ENCODE data around the gene GFI1. TPM values are rescaled to one million over a fixed set of nuclear protein-coding genes. Genes with fewer than 3 reads are reported as not detected.

GFI1 gene
- total and polyA plus RNA-seq, 2 experiments from 2014 or later = 0.21 TPM; not detected in 1

- no peak overlapping the region for H3K27ac Mint-ChIP-seq
- Histone ChIP-seq H3K4me2 (no peak overlapping the region), H2AFZ (no peak overlapping the region), H3K9me2 (ENCODE audit: insufficient read depth) (no peaks in the 10 kb centered on the region), H4K20me1 (replicated peaks; ENCODE audit: insufficient read depth) (no peaks in the 10 kb centered on the region), H3K27me3 (ENCODE audit: insufficient read depth) (no peaks in the 10 kb centered on the region), H3F3A (replicated peaks; ENCODE audit: low read depth) (no peaks in the 10 kb centered on the region), H3K4me3 (no peak overlapping the region), H3K79me2 (replicated peaks; ENCODE audit: insufficient read depth) (no peaks in the 10 kb centered on the region), H3K36me3 (ENCODE audit: insufficient read depth) (no peaks in the 10 kb centered on the region; the same call in 1 of the 2 replicates), H3K27ac (ENCODE audit: low read depth) (no peak overlapping the region), H3K4me1 (ENCODE audit: insufficient read depth) (peaks cover 3% of the 10 kb centered on the region; the same call in 1 of the 2 replicates)
- H3K27me3 Mint-ChIP-seq (ENCODE audit: insufficient read depth, low read depth, poor library complexity) = no peaks in the 10 kb centered on the region
- TF ChIP-seq ETS1 (IDR thresholded peaks at IDR 0.05) (no peak), EZH2 (IDR thresholded peaks at IDR 0.05; ENCODE audit: low read depth, unreplicated experiment) (no peak), POLR2AphosphoS5 (IDR thresholded peaks at IDR 0.05; ENCODE audit: low read depth) (no peak), STAT1 (IDR thresholded peaks at IDR 0.05; ENCODE audit: unreplicated experiment) (no peak), ZNF114 (CRISPR knock-in tag; IDR thresholded peaks at IDR 0.05) (no peak), ZNF462 (CRISPR knock-in tag; IDR thresholded peaks at IDR 0.05) (no peak), NANOG (IDR thresholded peaks at IDR 0.05; ENCODE audit: borderline replicate concordance) (no peak), EZH2phosphoT487 (IDR thresholded peaks at IDR 0.05; ENCODE audit: unreplicated experiment) (no peak), CREB1 (CRISPR knock-in tag; IDR thresholded peaks at IDR 0.05; ENCODE audit: low read depth) (no peak)
- no peaks in the 10 kb centered on the region for H3K36me3 Mint-ChIP-seq (ENCODE audit: low read depth)
- no peaks in the 10 kb centered on the region for H3K9me3 Mint-ChIP-seq
- peaks cover 21% of the 10 kb centered on the region for H3K4me1 Mint-ChIP-seq
- ATAC-seq = no peak
- H3K4me3 Mint-ChIP-seq = no peak overlapping the region
- DNase-seq (ENCODE audit: low spot score) = no peak
Measured at GRCh38 chr1:92445865-92446264, 40.9 kb downstream of the GFI1 start.
